ENCODE data around the gene NCAM1.

Gene NCAM1

DNA sequence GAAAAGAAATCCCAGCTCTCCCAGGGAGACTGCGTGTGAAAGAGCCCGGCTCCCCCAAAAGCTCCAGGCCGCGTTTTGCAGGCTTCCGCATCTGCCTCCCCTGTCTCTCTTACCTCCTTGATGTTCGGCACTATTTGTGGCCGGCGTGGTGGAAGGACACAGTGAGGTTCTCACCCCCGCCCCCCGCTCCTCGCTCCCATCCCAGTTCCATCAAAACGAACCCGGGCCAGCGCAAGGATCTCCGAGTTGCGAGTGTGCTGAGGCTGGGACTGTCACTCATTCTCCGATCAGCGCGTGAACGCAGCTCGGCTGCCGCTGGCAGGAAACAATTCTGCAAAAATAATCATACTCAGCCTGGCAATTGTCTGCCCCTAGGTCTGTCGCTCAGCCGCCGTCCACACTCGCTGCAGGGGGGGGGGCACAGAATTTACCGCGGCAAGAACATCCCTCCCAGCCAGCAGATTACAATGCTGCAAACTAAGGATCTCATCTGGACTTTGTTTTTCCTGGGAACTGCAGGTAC, at the start of gene NCAM1:
NCAM1 (plus strand) TSS at position 275 of the 523 bp plus-strand sequence.
- TF ChIP-seq EGR1 (IDR thresholded peaks at IDR 0.05): no peak
- no peak for TF ChIP-seq ZBTB7A (IDR thresholded peaks at IDR 0.05; ENCODE audit: low read depth)
- TF ChIP-seq, protein P1, sequence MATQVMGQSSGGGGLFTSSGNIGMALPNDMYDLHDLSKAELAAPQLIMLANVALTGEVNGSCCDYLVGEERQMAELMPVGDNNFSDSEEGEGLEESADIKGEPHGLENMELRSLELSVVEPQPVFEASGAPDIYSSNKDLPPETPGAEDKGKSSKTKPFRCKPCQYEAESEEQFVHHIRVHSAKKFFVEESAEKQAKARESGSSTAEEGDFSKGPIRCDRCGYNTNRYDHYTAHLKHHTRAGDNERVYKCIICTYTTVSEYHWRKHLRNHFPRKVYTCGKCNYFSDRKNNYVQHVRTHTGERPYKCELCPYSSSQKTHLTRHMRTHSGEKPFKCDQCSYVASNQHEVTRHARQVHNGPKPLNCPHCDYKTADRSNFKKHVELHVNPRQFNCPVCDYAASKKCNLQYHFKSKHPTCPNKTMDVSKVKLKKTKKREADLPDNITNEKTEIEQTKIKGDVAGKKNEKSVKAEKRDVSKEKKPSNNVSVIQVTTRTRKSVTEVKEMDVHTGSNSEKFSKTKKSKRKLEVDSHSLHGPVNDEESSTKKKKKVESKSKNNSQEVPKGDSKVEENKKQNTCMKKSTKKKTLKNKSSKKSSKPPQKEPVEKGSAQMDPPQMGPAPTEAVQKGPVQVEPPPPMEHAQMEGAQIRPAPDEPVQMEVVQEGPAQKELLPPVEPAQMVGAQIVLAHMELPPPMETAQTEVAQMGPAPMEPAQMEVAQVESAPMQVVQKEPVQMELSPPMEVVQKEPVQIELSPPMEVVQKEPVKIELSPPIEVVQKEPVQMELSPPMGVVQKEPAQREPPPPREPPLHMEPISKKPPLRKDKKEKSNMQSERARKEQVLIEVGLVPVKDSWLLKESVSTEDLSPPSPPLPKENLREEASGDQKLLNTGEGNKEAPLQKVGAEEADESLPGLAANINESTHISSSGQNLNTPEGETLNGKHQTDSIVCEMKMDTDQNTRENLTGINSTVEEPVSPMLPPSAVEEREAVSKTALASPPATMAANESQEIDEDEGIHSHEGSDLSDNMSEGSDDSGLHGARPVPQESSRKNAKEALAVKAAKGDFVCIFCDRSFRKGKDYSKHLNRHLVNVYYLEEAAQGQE (IDR thresholded peaks at IDR 0.05; ENCODE audit: low read depth): no peak
- no peak for TF ChIP-seq EP300 (IDR thresholded peaks at IDR 0.05; ENCODE audit: borderline replicate concordance)
- no peak for TF ChIP-seq CREB1 (IDR thresholded peaks at IDR 0.05; ENCODE audit: low read depth)
- no peak for TF ChIP-seq FOXM1 (IDR thresholded peaks at IDR 0.05; ENCODE audit: borderline replicate concordance, low read depth)
- TF ChIP-seq NFIC (IDR thresholded peaks at IDR 0.05): no peak
- TF ChIP-seq TCF12 (IDR thresholded peaks at IDR 0.05; ENCODE audit: low read depth): no peak
- TF ChIP-seq, protein P2, sequence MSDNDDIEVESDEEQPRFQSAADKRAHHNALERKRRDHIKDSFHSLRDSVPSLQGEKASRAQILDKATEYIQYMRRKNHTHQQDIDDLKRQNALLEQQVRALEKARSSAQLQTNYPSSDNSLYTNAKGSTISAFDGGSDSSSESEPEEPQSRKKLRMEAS (IDR thresholded peaks at IDR 0.05): no peak
- TF ChIP-seq CEBPB (IDR thresholded peaks at IDR 0.05): no peak
- no peak for TF ChIP-seq TEAD4 (IDR thresholded peaks at IDR 0.05)
- no peak for TF ChIP-seq RAD21 (IDR thresholded peaks at IDR 0.05; ENCODE audit: low read depth)
- no peak for TF ChIP-seq TAF1 (IDR thresholded peaks at IDR 0.05; ENCODE audit: low read depth)
- TF ChIP-seq, protein P3, sequence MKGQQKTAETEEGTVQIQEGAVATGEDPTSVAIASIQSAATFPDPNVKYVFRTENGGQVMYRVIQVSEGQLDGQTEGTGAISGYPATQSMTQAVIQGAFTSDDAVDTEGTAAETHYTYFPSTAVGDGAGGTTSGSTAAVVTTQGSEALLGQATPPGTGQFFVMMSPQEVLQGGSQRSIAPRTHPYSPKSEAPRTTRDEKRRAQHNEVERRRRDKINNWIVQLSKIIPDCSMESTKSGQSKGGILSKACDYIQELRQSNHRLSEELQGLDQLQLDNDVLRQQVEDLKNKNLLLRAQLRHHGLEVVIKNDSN (IDR thresholded peaks at IDR 0.05): no peak
- no peak for TF ChIP-seq YY1 (IDR thresholded peaks at IDR 0.05; ENCODE audit: low read depth)

DNA sequence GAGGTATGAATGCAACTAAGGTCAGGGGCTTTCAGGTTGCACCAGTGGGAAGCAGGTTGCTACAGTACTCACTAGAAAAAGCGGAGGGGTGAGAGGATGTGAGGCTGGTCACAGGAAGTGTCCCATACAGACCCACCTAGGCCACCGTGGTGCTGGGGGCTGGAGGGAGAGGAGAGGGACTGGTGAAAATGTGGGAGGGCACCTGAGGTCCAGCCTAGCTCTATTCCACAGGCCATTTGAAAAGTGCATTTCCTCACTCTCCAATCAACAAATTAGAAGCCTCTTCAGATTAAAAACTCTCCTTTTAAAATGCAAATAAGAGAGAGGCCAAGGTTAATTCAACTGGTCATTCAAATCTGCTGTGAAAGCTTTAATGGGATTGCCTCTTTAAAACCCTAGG, 38.6 kb upstream of the NCAM1 start:
- TF ChIP-seq FOXM1 (IDR thresholded peaks at IDR 0.05; ENCODE audit: borderline replicate concordance, low read depth) (no peak), TCF12 (IDR thresholded peaks at IDR 0.05; ENCODE audit: low read depth) (no peak), NFIC (IDR thresholded peaks at IDR 0.05) (no peak), RAD21 (IDR thresholded peaks at IDR 0.05; ENCODE audit: low read depth) (no peak), YY1 (IDR thresholded peaks at IDR 0.05; ENCODE audit: low read depth) (no peak), CEBPB (IDR thresholded peaks at IDR 0.05) (no peak), TAF1 (IDR thresholded peaks at IDR 0.05; ENCODE audit: low read depth) (no peak), TEAD4 (IDR thresholded peaks at IDR 0.05) (no peak), CREB1 (IDR thresholded peaks at IDR 0.05; ENCODE audit: low read depth) (no peak), ZBTB7A (IDR thresholded peaks at IDR 0.05; ENCODE audit: low read depth) (no peak), EGR1 (IDR thresholded peaks at IDR 0.05) (no peak)
- TF ChIP-seq, protein P1 (IDR thresholded peaks at IDR 0.05; ENCODE audit: low read depth): no peak
- TF ChIP-seq, protein P2 (IDR thresholded peaks at IDR 0.05): no peak

DNA sequence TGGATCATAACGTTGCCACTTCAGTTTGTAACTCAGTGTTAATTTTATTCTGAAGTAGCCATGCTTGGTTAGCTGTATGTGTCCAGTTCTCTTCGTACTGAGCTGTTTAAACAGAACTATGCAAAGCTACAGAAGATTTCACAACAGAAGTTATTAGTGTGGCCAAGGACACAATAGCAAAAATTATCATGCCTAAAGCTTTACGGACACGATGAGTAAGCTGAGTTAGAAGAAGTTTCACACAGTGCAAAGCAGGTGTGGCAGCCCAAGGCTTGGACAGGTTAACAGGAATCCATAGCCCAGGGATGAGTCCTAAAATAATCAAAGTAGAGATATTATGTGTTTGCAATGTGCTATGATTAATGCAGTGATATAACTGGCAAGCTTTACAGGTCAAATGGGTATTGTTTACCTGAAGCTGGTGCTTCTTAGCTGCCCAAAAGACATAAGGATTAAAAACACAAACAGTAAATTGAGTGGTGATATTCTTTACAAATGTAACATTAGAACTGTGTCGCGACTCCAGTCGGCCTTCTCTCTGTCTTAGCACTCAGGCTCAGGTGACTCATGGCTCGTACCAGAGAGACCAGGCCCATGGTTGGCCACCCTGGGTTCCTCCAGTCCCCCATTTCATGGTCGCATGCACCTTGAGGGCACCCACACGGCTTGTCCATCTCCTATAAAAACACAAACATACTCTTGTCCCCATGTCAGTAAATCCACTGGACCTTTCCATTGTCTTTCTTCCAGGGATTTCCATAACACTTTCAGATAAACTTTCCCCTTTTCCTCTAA, 35.5 kb upstream of the NCAM1 start:
- no peak for TF ChIP-seq TCF12 (IDR thresholded peaks at IDR 0.05; ENCODE audit: low read depth)
- TF ChIP-seq, protein P3 (IDR thresholded peaks at IDR 0.05): no peak
- TF ChIP-seq CREB1 (IDR thresholded peaks at IDR 0.05; ENCODE audit: low read depth): no peak
- no peak for TF ChIP-seq TAF1 (IDR thresholded peaks at IDR 0.05; ENCODE audit: low read depth)
- no peak for TF ChIP-seq EP300 (IDR thresholded peaks at IDR 0.05; ENCODE audit: borderline replicate concordance)
- no peak for TF ChIP-seq NFIC (IDR thresholded peaks at IDR 0.05)
- TF ChIP-seq, protein P1 (IDR thresholded peaks at IDR 0.05; ENCODE audit: low read depth): no peak
- no peak for TF ChIP-seq YY1 (IDR thresholded peaks at IDR 0.05; ENCODE audit: low read depth)
- TF ChIP-seq FOXM1 (IDR thresholded peaks at IDR 0.05; ENCODE audit: borderline replicate concordance, low read depth): no peak
- TF ChIP-seq ZBTB7A (IDR thresholded peaks at IDR 0.05; ENCODE audit: low read depth): no peak
- TF ChIP-seq, protein P2 (IDR thresholded peaks at IDR 0.05): no peak
- no peak for TF ChIP-seq RAD21 (IDR thresholded peaks at IDR 0.05; ENCODE audit: low read depth)
- no peak for TF ChIP-seq EGR1 (IDR thresholded peaks at IDR 0.05)

Measured in Ishikawa (cell line).